Midbrain (tissue), 1 donor: ENCODE measurements around the gene LTB4R.
"Not testable (repeated sequence)": the region's sequence is repeated elsewhere in the genome, so short reads cannot be mapped to it uniquely, and the experiment has no call there.

Source experiments
- DNase-seq: peaks from one replicate; lab custom pipeline; 2025; lab: John Stamatoyannopoulos, UW

LTB4R gene

GRCh38 chr14:24343795-24344660 lies 32.7 kb downstream of the LTB4R start:
- DNase-seq = no peak

GRCh38 chr14:24347134-24347533 lies 35.8 kb downstream of the LTB4R start:
- DNase-seq = no peak

- no peak for DNase-seq
These were observed 36.9 kb downstream of the LTB4R start for GRCh38 chr14:24348186-24348585.

- DNase-seq = no peak
These were observed 38.4 kb downstream of the LTB4R start for GRCh38 chr14:24349742-24350141.

- DNase-seq = no peak
These were observed 40.2 kb downstream of the LTB4R start for GRCh38 chr14:24351517-24351916.

- no peak for DNase-seq
These were observed 42.5 kb downstream of the LTB4R start for GRCh38 chr14:24353559-24354481.

- not testable (repeated sequence) for DNase-seq
These were observed 43.2 kb downstream of the LTB4R start for GRCh38 chr14:24354482-24354825.

GRCh38 chr14:24355009-24355408 lies 43.7 kb downstream of the LTB4R start:
- no peak for DNase-seq

- no peak for DNase-seq
These were observed 44.9 kb downstream of the LTB4R start for GRCh38 chr14:24356208-24356607.

- no peak for DNase-seq
These were observed 49.0 kb downstream of the LTB4R start for GRCh38 chr14:24360281-24360680.

GRCh38 chr14:24361326-24361725 lies 50.0 kb downstream of the LTB4R start:
- no peak for DNase-seq

- DNase-seq = no peak
These were observed 51.1 kb downstream of the LTB4R start for GRCh38 chr14:24362241-24362960.

- no peak for DNase-seq
These were observed 52.1 kb downstream of the LTB4R start for GRCh38 chr14:24363401-24363800.

GRCh38 chr14:24364841-24365240 lies 53.5 kb downstream of the LTB4R start:
- no peak for DNase-seq

GRCh38 chr14:24365600-24366412 lies 54.5 kb downstream of the LTB4R start:
- peak; percentile 74 for DNase-seq

- DNase-seq = no peak
These were observed 55.1 kb downstream of the LTB4R start for GRCh38 chr14:24366413-24366720.

- peak; percentile 69 for DNase-seq
These were observed 55.6 kb downstream of the LTB4R start for GRCh38 chr14:24366721-24367513.
